IMR-90 (cell line): ENCODE results near the gene NEURL1. TPM values are rescaled to one million over a fixed set of nuclear protein-coding genes. Genes with fewer than 3 reads are reported as not detected.

Source experiments
- ATAC-seq: fragments of 200-7000 bp; cut with Tn5 transposase; 2 replicates; pipeline ENCODE4 v1.9.1; 2020; ENCODE audit warnings: low read depth, mild to moderate bottlenecking, moderate library complexity
- BruUV-seq: library from RNA; stranded (reverse); fragments of 400-500 nt; replicated peaks from 2 replicates; lab custom pipeline; 2021; lab: Mats Ljungman, UMichigan
- CTCF ChIA-PET: fragments of 300-600 bp; formaldehyde crosslinking; extraction: SDS; loops from one replicate; lab custom pipeline; 2021; ENCODE audit warnings: antibody characterized with exemption; lab: Yijun Ruan, JAX
- POLR2A ChIA-PET: fragments of 300-600 bp; sonication (Branson Sonifier 250); formaldehyde crosslinking; loops from one replicate; lab custom pipeline; 2022; ENCODE audit warnings: antibody characterized with exemption; ENCODE audit not compliant: unreplicated experiment; lab: Charles Lee
- DNase-seq: peaks from one replicate; pipeline ENCODE4 v3.0.0; 2013
- H2AFZ ChIP-seq: replicated peaks from 2 replicates; pipeline ENCODE3; 2013; ENCODE audit warnings: low read length, mild to moderate bottlenecking; ENCODE audit not compliant: poor library complexity
- H2AK5ac ChIP-seq: 2 replicates; pipeline ENCODE4 v1.6.1; 2013; ENCODE audit warnings: low read depth, low read length, inconsistent platforms
- H2AK9ac ChIP-seq: replicated peaks from 2 replicates; pipeline ENCODE3; 2013; ENCODE audit warnings: mild to moderate bottlenecking, low read depth, low read length, moderate library complexity; ENCODE audit not compliant: poor library complexity
- H2BK120ac ChIP-seq: 2 replicates; pipeline ENCODE4 v1.6.1; 2013; ENCODE audit warnings: low read depth, low read length, inconsistent platforms
- H2BK15ac ChIP-seq: 3 replicates; pipeline ENCODE4 v1.6.1; 2013; ENCODE audit warnings: low read depth, low read length, inconsistent platforms
- H2BK20ac ChIP-seq: 2 replicates; pipeline ENCODE4 v1.6.1; 2013; ENCODE audit warnings: low read depth, mild to moderate bottlenecking, inconsistent platforms, low read length, moderate library complexity
- H2BK5ac ChIP-seq: 2 replicates; pipeline ENCODE4 v1.6.1; 2013; ENCODE audit warnings: mild to moderate bottlenecking, low read depth, low read length, inconsistent platforms; ENCODE audit not compliant: poor library complexity, severe bottlenecking
- H3K14ac ChIP-seq: replicated peaks from 2 replicates; pipeline ENCODE4 v1.6.1; 2013; ENCODE audit warnings: low read depth, low read length, inconsistent platforms
- H3K18ac ChIP-seq: 2 replicates; pipeline ENCODE4 v1.6.1; 2013; ENCODE audit warnings: low read depth, low read length, control low read depth
- H3K23ac ChIP-seq: 2 replicates; pipeline ENCODE4 v1.6.1; 2013; ENCODE audit warnings: low read depth, low read length, inconsistent platforms
- H3K27ac ChIP-seq: 2 replicates; pipeline ENCODE4 v1.5.1; 2013; ENCODE audit warnings: mild to moderate bottlenecking, control low read depth, low read length; ENCODE audit not compliant: insufficient read depth
- H3K27me3 ChIP-seq: 2 replicates; pipeline ENCODE4 v1.6.1; 2013; ENCODE audit warnings: low read length; ENCODE audit not compliant: control insufficient read depth, insufficient read depth
- H3K36me3 ChIP-seq: 2 replicates; pipeline ENCODE4 v1.6.1; 2013; ENCODE audit warnings: low read length, mixed read lengths; ENCODE audit not compliant: control insufficient read depth, insufficient read depth
- H3K4ac ChIP-seq: 2 replicates; pipeline ENCODE4 v1.6.1; 2013; ENCODE audit warnings: low read depth, low read length, inconsistent platforms
- H3K4me1 ChIP-seq: 2 replicates; pipeline ENCODE4 v1.6.1; 2013; ENCODE audit warnings: low read length, mixed read lengths; ENCODE audit not compliant: control insufficient read depth, insufficient read depth
- H3K4me2 ChIP-seq: 2 replicates; pipeline ENCODE4 v1.6.1; 2013; ENCODE audit warnings: low read depth, mild to moderate bottlenecking, control low read depth, low read length, moderate library complexity
- H3K4me3 ChIP-seq: 2 replicates; pipeline ENCODE4 v1.5.1; 2013; ENCODE audit warnings: low read depth, mild to moderate bottlenecking, control low read depth, low read length, moderate library complexity; ENCODE audit not compliant: insufficient read depth
- H3K56ac ChIP-seq: 2 replicates; pipeline ENCODE4 v1.6.1; 2013; ENCODE audit warnings: low read length, inconsistent platforms; ENCODE audit not compliant: insufficient read depth; ENCODE audit errors: extremely low read depth
- H3K79me1 ChIP-seq, 2 experiments: 2 replicates each; pipeline ENCODE4 v1.6.1; 2013; ENCODE audit warnings: low read length in 2 of 2, inconsistent platforms in 1 of 2, low read depth in 1 of 2
- H3K9ac ChIP-seq: 2 replicates; pipeline ENCODE4 v1.6.1; 2013; ENCODE audit warnings: low read depth, low read length, control low read depth
- H3K9me1 ChIP-seq: 2 replicates; pipeline ENCODE4 v1.6.1; 2013; ENCODE audit warnings: low read length, inconsistent platforms; ENCODE audit not compliant: insufficient read depth
- H3K9me3 ChIP-seq: 2 replicates; pipeline ENCODE4 v1.6.1; 2013; ENCODE audit warnings: low read length; ENCODE audit not compliant: control insufficient read depth, insufficient read depth
- H4K20me1 ChIP-seq: 2 replicates; pipeline ENCODE4 v1.6.1; 2013; ENCODE audit warnings: low read length, inconsistent platforms; ENCODE audit not compliant: insufficient read depth
- H4K5ac ChIP-seq: 2 replicates; pipeline ENCODE4 v1.6.1; 2013; ENCODE audit warnings: mild to moderate bottlenecking, low read depth, low read length, control low read depth
- H4K8ac ChIP-seq, 2 experiments: 2 replicates each; pipeline ENCODE4 v1.6.1; 2013; ENCODE audit warnings: low read depth in 2 of 2, low read length in 2 of 2, control low read depth in 1 of 2, inconsistent platforms in 1 of 2
- H4K91ac ChIP-seq: 2 replicates; pipeline ENCODE4 v1.6.1; 2013; ENCODE audit warnings: low read depth, low read length, inconsistent platforms; ENCODE audit not compliant: insufficient read depth
- CEBPB ChIP-seq: IDR thresholded peaks from 2 replicates; pipeline ENCODE4 v1.6.1; 2012; ENCODE audit warnings: low read depth, low read length, improper control_type of control experiment
- CHD1 ChIP-seq: IDR thresholded peaks from 2 replicates; pipeline ENCODE4 v1.6.1; 2012; ENCODE audit warnings: low read depth, low read length, improper control_type of control experiment
- CTCF ChIP-seq: conservative IDR thresholded peaks from 2 replicates; pipeline ENCODE4 v1.5.1; 2012; ENCODE audit warnings: mild to moderate bottlenecking, low read depth, low read length, improper control_type of control experiment
- ELK1 ChIP-seq: fragments of 150-350 bp; IDR thresholded peaks from 2 replicates; pipeline ENCODE4 v1.6.1; 2016; ENCODE audit warnings: low read depth, mild to moderate bottlenecking, low read length, moderate library complexity, borderline replicate concordance
- FOS ChIP-seq: fragments of 150-350 bp; IDR thresholded peaks from 2 replicates; pipeline ENCODE4 v1.6.1; 2016; ENCODE audit warnings: low read depth, low read length
- MAFK ChIP-seq: IDR thresholded peaks from 2 replicates; pipeline ENCODE4 v1.6.1; 2012; ENCODE audit warnings: low read depth, low read length, improper control_type of control experiment
- MAZ ChIP-seq: IDR thresholded peaks from 2 replicates; pipeline ENCODE4 v1.6.1; 2012; ENCODE audit warnings: low read depth, mild to moderate bottlenecking, low read length, improper control_type of control experiment, moderate library complexity, borderline replicate concordance
- MXI1 ChIP-seq: IDR thresholded peaks from 2 replicates; pipeline ENCODE4 v1.6.1; 2012; ENCODE audit warnings: low read depth, mild to moderate bottlenecking, low read length, moderate library complexity, borderline replicate concordance
- NFE2L2 ChIP-seq: fragments of 150-350 bp; IDR thresholded peaks from 2 replicates; pipeline ENCODE4 v1.6.1; 2016; ENCODE audit warnings: low read depth, mild to moderate bottlenecking, low read length
- POLR2A ChIP-seq: IDR thresholded peaks from 2 replicates; pipeline ENCODE4 v1.6.1; 2012; ENCODE audit warnings: mild to moderate bottlenecking, low read depth, low read length
- RAD21 ChIP-seq: IDR thresholded peaks from 2 replicates; pipeline ENCODE4 v1.6.1; 2012; ENCODE audit warnings: low read length, improper control_type of control experiment
- RCOR1 ChIP-seq: IDR thresholded peaks from 2 replicates; pipeline ENCODE4 v1.6.1; 2012; ENCODE audit warnings: mild to moderate bottlenecking, low read length, improper control_type of control experiment; ENCODE audit not compliant: insufficient replicate concordance
- RFX5 ChIP-seq: IDR thresholded peaks from 2 replicates; pipeline ENCODE4 v1.8.0; 2012; ENCODE audit warnings: low read depth, mild to moderate bottlenecking, low read length, moderate library complexity
- SMC3 ChIP-seq: fragments of 150-350 bp; IDR thresholded peaks from 2 replicates; pipeline ENCODE4 v1.6.1; 2016; ENCODE audit warnings: low read depth, mild to moderate bottlenecking, antibody characterized with exemption, low read length, moderate library complexity
- USF2 ChIP-seq: fragments of 150-350 bp; IDR thresholded peaks from 2 replicates; pipeline ENCODE4 v1.6.1; 2017; ENCODE audit warnings: mild to moderate bottlenecking, antibody characterized with exemption, low read length, low read depth
- WGBS, 2 experiments: methylation state at CpG; one replicate each; pipeline versions ENCODE4 v1.1.5 to v1.1.7; 2013; ENCODE audit warnings: missing lambda C conversion rate in 2 of 2; ENCODE audit not compliant: insufficient read length in 1 of 2; ENCODE audit errors: extremely low coverage in 2 of 2; 5-methylcytosine and 5-hydroxymethylcytosine counted together
- dilution Hi-C: fragments of 300-500 bp; cut with HindIII; formaldehyde crosslinking; loops from one replicate; pipeline ENCODE4 v1.14.3; 2018; ENCODE audit warnings: low sequenced_read_pairs; ENCODE audit not compliant: unreplicated experiment
- in situ Hi-C: fragments of 300-500 bp; cut with MboI; formaldehyde crosslinking; loops from 3 replicates; pipeline ENCODE4 v1.14.3; 2019; ENCODE audit warnings: low sequenced_read_pairs, inconsistent platforms, mixed read lengths
- intact Hi-C: fragments of 100-400 bp; cut with micrococcal nuclease; formaldehyde crosslinking; loops from 2 replicates; pipeline ENCODE4 v1.10.0; 2022
- polyA plus RNA-seq, 3 experiments: library from polyadenylated mRNA; depleted of rRNA; stranded (reverse); fragments of >200 nt; gene quantifications; 2 replicates each; pipeline ENCODE4 v1.2.3, GENCODE V29; 2012; ENCODE audit warnings: low replicate concordance in 1 of 3
- total RNA-seq: library from RNA; depleted of rRNA; stranded (reverse); fragments of >200 nt; gene quantifications from 2 replicates; pipeline ENCODE4 v1.2.3, GENCODE V29; 2012

Gene NEURL1
- total and polyA plus RNA-seq, 2 of the 4 experiments (the other 2 are of a cell fraction) = 0.36 to 0.82 TPM

- H3K27ac ChIP-seq = no peak overlapping the region
- H4K91ac ChIP-seq = no peak overlapping the region
- H2BK120ac ChIP-seq = no peak overlapping the region
- H3K56ac ChIP-seq = no peak overlapping the region
- H4K5ac ChIP-seq = no peak overlapping the region
- no peak overlapping the region for H2BK20ac ChIP-seq
- H2AK5ac ChIP-seq = no peak overlapping the region
- no peak overlapping the region for H3K18ac ChIP-seq
- no peak for TF ChIP-seq RCOR1
- no peak for TF ChIP-seq MAZ
- no peak for TF ChIP-seq CEBPB
- TF ChIP-seq NFE2L2 = no peak
- TF ChIP-seq CTCF = no peak
- TF ChIP-seq USF2 = no peak
- no peak for TF ChIP-seq RAD21
- no peak for TF ChIP-seq CHD1
- no peak for TF ChIP-seq POLR2A
- TF ChIP-seq RFX5 = no peak
- no peak for TF ChIP-seq SMC3
- no peak for TF ChIP-seq FOS
- no peak for TF ChIP-seq ELK1
- no peak for TF ChIP-seq MAFK
- TF ChIP-seq MXI1 = no peak
- H3K9me3 ChIP-seq = no peaks in the 10 kb centered on the region
- 0% methylated on average over 1 of the region's 3 CpGs; no CpG with 5 or more reads in 1 of the 2 experiments for WGBS, 2 experiments
- no peak overlapping the region for H2AFZ ChIP-seq
- H3K4me2 ChIP-seq = no peak overlapping the region
- H2BK15ac ChIP-seq = no peak overlapping the region
- no TSS peak for BruUV-seq
- no peak overlapping the region for H4K8ac ChIP-seq
- in situ Hi-C loops = no loop called here
- H3K14ac ChIP-seq = no peak overlapping the region
- no peak overlapping the region for H2AK9ac ChIP-seq
- ATAC-seq (no peak), DNase-seq (peak; percentile 34)
- no peak overlapping the region for H2BK5ac ChIP-seq
- H3K79me1 ChIP-seq = no peaks in the 10 kb centered on the region
- H3K9ac ChIP-seq = no peak overlapping the region
- H3K9me1 ChIP-seq = no peaks in the 10 kb centered on the region
- no peaks in the 10 kb centered on the region; the same call in 1 of the 2 replicates for H3K4me1 ChIP-seq
- CTCF ChIA-PET = interaction anchor here (0.6 kb wide), 1 partner anchor 328 kb away, joined by 3 read pairs; no protein-coding TSS in a partner anchor
- no peaks in the 10 kb centered on the region for H3K36me3 ChIP-seq
- POLR2A ChIA-PET = no interaction called here
- intact Hi-C loops = no loop called here
- no peak overlapping the region for H3K23ac ChIP-seq
- H3K4me3 ChIP-seq = no peak overlapping the region
- peaks cover 63% of the 10 kb centered on the region for H3K27me3 ChIP-seq
- H3K4ac ChIP-seq = no peak overlapping the region
- H4K20me1 ChIP-seq = no peaks in the 10 kb centered on the region
- dilution Hi-C loops = no loop called here
Observed at GRCh38 chr10:103566536-103566935, 73.0 kb downstream of the NEURL1 start.
